HepG2 (cell line): ENCODE results near the gene WDR54. TPM values are rescaled to one million over a fixed set of nuclear protein-coding genes. Genes with fewer than 3 reads are reported as not detected.
A peak's percentile ranks its signal among the peaks of the same experiment; 100 is the strongest.

Experiments used
- ARHGAP35 ChIP-seq: sonication (generic); formaldehyde crosslinking; IDR thresholded peaks from 2 replicates; pipeline ENCODE4 v1.9.0; 2022; ENCODE audit warnings: mild to moderate bottlenecking, inconsistent platforms, moderate library complexity, missing genetic modification reagents, borderline replicate concordance
- CCDC6 ChIP-seq: sonication (generic); formaldehyde crosslinking; IDR thresholded peaks from 2 replicates; pipeline ENCODE4 v1.8.1; 2022; ENCODE audit warnings: mild to moderate bottlenecking, missing genetic modification reagents, moderate library complexity
- HNRNPL ChIP-seq: fragments of 200-400 bp; formaldehyde crosslinking; IDR thresholded peaks from 2 replicates; pipeline ENCODE4 v1.6.1; 2017; ENCODE audit warnings: mild to moderate bottlenecking, low read depth, low read length
- MBNL3 ChIP-seq: fragments of 250-450 bp; sonication (Bioruptor Pico); conservative IDR thresholded peaks from 2 replicates; pipeline ENCODE4 v1.8.0; 2022; ENCODE audit warnings: mild to moderate bottlenecking, inconsistent platforms
- PPARG ChIP-seq: conservative IDR thresholded peaks from 2 replicates; pipeline ENCODE4 v1.6.1; 2016; ENCODE audit warnings: missing biosample characterization, missing genetic modification reagents
- REPIN1 ChIP-seq: sonication (generic); formaldehyde crosslinking; IDR thresholded peaks from 2 replicates; pipeline ENCODE4 v1.8.0; 2022; ENCODE audit warnings: missing genetic modification reagents, low read depth, mild to moderate bottlenecking, borderline replicate concordance
- ZBTB21 ChIP-seq: sonication (generic); formaldehyde crosslinking; IDR thresholded peaks from 2 replicates; pipeline ENCODE4 v1.4.0; 2020; ENCODE audit warnings: missing genetic modification reagents
- ZBTB3 ChIP-seq: sonication (generic); formaldehyde crosslinking; IDR thresholded peaks from 2 replicates; pipeline ENCODE4 v1.4.0; 2020; ENCODE audit warnings: low read depth, mild to moderate bottlenecking, moderate library complexity, missing genetic modification reagents, borderline replicate concordance
- ZFP37 ChIP-seq: sonication (generic); formaldehyde crosslinking; IDR thresholded peaks from 2 replicates; pipeline ENCODE4 v1.4.0; 2020; ENCODE audit warnings: missing genetic modification reagents, borderline replicate concordance
- polyA plus RNA-seq, 8 experiments: library from polyadenylated mRNA; depleted of rRNA in 3 of 8; stranded (reverse) in 7 of 8; unstranded in 1 of 8; fragments of >200 nt; fragmentation: Illumina TruSeq in 4 of 8; extraction: Trizol in 4 of 8; gene quantifications; 2 replicates each; pipeline versions ENCODE4 v1.2.1 to v1.2.3, GENCODE V29; 2011 to 2016; ENCODE audit warnings: low read depth in 4 of 8, missing spikeins in 1 of 8, mixed read lengths in 1 of 8; ENCODE audit not compliant: insufficient read depth in 1 of 8
- total RNA-seq, 5 experiments: library from RNA; depleted of rRNA; stranded (reverse); fragments of >200 nt; fragmentation: Illumina TruSeq; extraction: Trizol; gene quantifications; 2 replicates each; pipeline ENCODE4 v1.2.3, GENCODE V29; 2016; ENCODE audit warnings: low read depth in 1 of 5
- TF ChIP-seq, protein P1 (sequence below): IDR thresholded peaks from 2 replicates; pipeline ENCODE4 v1.6.1; 2016; ENCODE audit warnings: low read depth
- TF ChIP-seq, protein P2 (sequence below), 2 experiments: sonication (generic) in 1 of 2; formaldehyde crosslinking in 1 of 2; IDR thresholded peaks; 2 replicates each; pipeline versions ENCODE4 v1.5.1 to v1.6.1; 2011 to 2020; ENCODE audit warnings: borderline replicate concordance in 1 of 2, low read depth in 1 of 2, low read length in 1 of 2, mild to moderate bottlenecking in 1 of 2, missing genetic modification reagents in 1 of 2, moderate library complexity in 1 of 2
- TF ChIP-seq, protein P3 (sequence below): IDR thresholded peaks from 2 replicates; pipeline ENCODE4 v1.6.1; 2016
- TF ChIP-seq, protein P4 (sequence below): sonication (generic); formaldehyde crosslinking; IDR thresholded peaks from 2 replicates; pipeline ENCODE4 v1.8.1; 2023; ENCODE audit warnings: mild to moderate bottlenecking, missing genetic modification reagents
- TF ChIP-seq, protein P5 (sequence below): sonication (generic); formaldehyde crosslinking; IDR thresholded peaks from 2 replicates; pipeline ENCODE4 v1.4.0; 2020; ENCODE audit warnings: missing genetic modification reagents
- TF ChIP-seq, protein P6 (sequence below): sonication (generic); formaldehyde crosslinking; conservative IDR thresholded peaks from 2 replicates; pipeline ENCODE4 v1.5.0; 2020; ENCODE audit warnings: missing genetic modification reagents

Gene WDR54
- total and polyA plus RNA-seq, 2 of the 13 experiments (the other 11 are each of a cell fraction or from before 2014, with no cell fraction given): 2.0 to 17.3 TPM

DNA sequence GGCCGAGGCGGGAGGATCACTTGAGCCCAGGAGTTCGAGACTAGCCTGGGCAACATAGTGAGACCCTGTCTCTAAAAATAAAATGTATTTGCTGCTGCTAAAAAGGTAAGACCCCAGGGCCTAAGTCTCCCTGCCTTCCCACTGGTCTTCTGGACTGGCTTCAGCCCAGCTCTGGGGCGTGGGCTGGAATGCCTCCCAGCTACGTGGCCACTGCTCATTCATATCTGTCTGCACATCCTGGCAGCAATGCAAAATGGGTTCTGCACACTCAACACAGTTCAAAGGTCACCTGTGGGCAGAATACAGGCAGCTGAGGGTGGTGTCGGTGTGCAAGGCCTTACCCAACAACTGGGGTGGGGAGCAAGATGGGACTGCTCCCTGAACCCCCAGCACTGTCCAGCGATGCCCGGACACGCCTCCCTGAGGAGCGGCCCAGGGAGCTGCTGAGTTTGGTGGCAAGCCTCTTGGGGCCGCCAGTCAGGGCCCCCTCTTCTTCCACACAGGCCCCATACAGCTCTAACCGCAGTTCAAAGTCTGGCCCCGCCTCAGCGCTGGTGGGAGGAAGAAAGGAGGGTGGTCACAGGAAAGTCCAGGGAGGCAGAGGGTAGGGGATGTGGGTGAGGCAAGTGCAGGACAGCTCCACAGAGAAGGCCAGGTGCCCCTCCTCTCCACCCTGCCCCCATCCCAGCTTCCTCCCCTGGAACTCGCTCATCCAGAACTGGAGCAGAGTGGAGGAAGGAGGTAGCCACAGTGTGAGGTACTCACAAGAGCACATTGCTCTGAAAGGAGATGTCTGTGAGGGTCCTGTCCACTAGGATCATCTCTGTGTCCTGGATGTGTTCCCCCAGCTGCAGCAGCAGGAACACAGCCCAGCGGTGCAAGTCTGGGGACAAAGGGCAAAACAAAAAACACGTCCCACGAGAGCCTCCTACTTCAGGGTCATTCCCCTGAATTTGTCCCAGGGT lies 8.2 kb downstream of the WDR54 start (continued):
- peak; percentile 85; the same call in 1 of the 2 replicates for TF ChIP-seq ZBTB3 (CRISPR knock-in tag)
- peak; percentile 87 for TF ChIP-seq CCDC6 (CRISPR knock-in tag)
- TF ChIP-seq, protein P1, sequence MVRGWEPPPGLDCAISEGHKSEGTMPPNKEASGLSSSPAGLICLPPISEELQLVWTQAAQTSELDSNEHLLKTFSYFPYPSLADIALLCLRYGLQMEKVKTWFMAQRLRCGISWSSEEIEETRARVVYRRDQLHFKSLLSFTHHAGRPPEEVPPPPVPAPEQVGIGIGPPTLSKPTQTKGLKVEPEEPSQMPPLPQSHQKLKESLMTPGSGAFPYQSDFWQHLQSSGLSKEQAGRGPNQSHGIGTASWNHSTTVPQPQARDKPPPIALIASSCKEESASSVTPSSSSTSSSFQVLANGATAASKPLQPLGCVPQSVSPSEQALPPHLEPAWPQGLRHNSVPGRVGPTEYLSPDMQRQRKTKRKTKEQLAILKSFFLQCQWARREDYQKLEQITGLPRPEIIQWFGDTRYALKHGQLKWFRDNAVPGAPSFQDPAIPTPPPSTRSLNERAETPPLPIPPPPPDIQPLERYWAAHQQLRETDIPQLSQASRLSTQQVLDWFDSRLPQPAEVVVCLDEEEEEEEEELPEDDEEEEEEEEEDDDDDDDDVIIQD (CRISPR knock-in tag): no peak; the same call in 1 of the 2 replicates
- TF ChIP-seq, protein P2, sequence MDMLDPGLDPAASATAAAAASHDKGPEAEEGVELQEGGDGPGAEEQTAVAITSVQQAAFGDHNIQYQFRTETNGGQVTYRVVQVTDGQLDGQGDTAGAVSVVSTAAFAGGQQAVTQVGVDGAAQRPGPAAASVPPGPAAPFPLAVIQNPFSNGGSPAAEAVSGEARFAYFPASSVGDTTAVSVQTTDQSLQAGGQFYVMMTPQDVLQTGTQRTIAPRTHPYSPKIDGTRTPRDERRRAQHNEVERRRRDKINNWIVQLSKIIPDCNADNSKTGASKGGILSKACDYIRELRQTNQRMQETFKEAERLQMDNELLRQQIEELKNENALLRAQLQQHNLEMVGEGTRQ (IDR thresholded peaks at IDR 0.05; ENCODE audit: low read depth, low read length): no peak
- TF ChIP-seq, protein P2 (CRISPR knock-in tag; IDR thresholded peaks at IDR 0.05; ENCODE audit: borderline replicate concordance): no peak
- TF ChIP-seq ZFP37 (CRISPR knock-in tag): no peak
- peak; percentile 42; the same call in 1 of the 2 replicates for TF ChIP-seq ARHGAP35 (CRISPR knock-in tag)
- TF ChIP-seq, protein P3, sequence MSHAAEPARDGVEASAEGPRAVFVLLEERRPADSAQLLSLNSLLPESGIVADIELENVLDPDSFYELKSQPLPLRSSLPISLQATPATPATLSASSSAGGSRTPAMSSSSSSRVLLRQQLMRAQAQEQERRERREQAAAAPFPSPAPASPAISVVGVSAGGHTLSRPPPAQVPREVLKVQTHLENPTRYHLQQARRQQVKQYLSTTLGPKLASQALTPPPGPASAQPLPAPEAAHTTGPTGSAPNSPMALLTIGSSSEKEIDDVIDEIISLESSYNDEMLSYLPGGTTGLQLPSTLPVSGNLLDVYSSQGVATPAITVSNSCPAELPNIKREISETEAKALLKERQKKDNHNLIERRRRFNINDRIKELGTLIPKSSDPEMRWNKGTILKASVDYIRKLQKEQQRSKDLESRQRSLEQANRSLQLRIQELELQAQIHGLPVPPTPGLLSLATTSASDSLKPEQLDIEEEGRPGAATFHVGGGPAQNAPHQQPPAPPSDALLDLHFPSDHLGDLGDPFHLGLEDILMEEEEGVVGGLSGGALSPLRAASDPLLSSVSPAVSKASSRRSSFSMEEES (CRISPR knock-in tag): no peak; the same call in 1 of the 2 replicates
- TF ChIP-seq, protein P4, sequence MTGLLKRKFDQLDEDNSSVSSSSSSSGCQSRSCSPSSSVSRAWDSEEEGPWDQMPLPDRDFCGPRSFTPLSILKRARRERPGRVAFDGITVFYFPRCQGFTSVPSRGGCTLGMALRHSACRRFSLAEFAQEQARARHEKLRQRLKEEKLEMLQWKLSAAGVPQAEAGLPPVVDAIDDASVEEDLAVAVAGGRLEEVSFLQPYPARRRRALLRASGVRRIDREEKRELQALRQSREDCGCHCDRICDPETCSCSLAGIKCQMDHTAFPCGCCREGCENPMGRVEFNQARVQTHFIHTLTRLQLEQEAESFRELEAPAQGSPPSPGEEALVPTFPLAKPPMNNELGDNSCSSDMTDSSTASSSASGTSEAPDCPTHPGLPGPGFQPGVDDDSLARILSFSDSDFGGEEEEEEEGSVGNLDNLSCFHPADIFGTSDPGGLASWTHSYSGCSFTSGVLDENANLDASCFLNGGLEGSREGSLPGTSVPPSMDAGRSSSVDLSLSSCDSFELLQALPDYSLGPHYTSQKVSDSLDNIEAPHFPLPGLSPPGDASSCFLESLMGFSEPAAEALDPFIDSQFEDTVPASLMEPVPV (CRISPR knock-in tag): peak; percentile 75; the same call in 1 of the 2 replicates
- TF ChIP-seq HNRNPL: peak; percentile 98
- no peak for TF ChIP-seq MBNL3
- 0 out of 2 replicates have a peak, but pooled peaks have one; percentile 48 for TF ChIP-seq PPARG (CRISPR knock-in tag)
- no peak for TF ChIP-seq ZBTB21 (CRISPR knock-in tag)
- TF ChIP-seq, protein P5, sequence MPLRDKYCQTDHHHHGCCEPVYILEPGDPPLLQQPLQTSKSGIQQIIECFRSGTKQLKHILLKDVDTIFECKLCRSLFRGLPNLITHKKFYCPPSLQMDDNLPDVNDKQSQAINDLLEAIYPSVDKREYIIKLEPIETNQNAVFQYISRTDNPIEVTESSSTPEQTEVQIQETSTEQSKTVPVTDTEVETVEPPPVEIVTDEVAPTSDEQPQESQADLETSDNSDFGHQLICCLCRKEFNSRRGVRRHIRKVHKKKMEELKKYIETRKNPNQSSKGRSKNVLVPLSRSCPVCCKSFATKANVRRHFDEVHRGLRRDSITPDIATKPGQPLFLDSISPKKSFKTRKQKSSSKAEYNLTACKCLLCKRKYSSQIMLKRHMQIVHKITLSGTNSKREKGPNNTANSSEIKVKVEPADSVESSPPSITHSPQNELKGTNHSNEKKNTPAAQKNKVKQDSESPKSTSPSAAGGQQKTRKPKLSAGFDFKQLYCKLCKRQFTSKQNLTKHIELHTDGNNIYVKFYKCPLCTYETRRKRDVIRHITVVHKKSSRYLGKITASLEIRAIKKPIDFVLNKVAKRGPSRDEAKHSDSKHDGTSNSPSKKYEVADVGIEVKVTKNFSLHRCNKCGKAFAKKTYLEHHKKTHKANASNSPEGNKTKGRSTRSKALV (CRISPR knock-in tag): 0 out of 2 replicates have a peak, but pooled peaks have one; percentile 51
- peak; percentile 84 for TF ChIP-seq REPIN1 (CRISPR knock-in tag)
- TF ChIP-seq, protein P6, sequence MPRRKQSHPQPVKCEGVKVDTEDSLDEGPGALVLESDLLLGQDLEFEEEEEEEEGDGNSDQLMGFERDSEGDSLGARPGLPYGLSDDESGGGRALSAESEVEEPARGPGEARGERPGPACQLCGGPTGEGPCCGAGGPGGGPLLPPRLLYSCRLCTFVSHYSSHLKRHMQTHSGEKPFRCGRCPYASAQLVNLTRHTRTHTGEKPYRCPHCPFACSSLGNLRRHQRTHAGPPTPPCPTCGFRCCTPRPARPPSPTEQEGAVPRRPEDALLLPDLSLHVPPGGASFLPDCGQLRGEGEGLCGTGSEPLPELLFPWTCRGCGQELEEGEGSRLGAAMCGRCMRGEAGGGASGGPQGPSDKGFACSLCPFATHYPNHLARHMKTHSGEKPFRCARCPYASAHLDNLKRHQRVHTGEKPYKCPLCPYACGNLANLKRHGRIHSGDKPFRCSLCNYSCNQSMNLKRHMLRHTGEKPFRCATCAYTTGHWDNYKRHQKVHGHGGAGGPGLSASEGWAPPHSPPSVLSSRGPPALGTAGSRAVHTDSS (CRISPR knock-in tag): no peak
